Activated CD4-positive, CD25-positive, alpha-beta regulatory T cell treated with anti-CD3 and anti-CD28 coated beads, Interleukin-2, amount 50 U/mL, for 24 hours (primary cell): Measurements from ENCODE around the gene DDX54.

Experiments
- ATAC-seq, 2 donors: fragments of 150-1000 bp; cut with Tn5 transposase; one replicate each; pipeline ENCODE4 v1.10.0; 2021; ENCODE audit warnings: mild to moderate bottlenecking in 1 of 2, moderate library complexity in 1 of 2

DDX54 gene

GRCh38 chr12:113189361-113189760, 4.1 kb upstream of the DDX54 start:
- ATAC-seq = no peak

GRCh38 chr12:113186666-113187325, 1.5 kb upstream of the DDX54 start:
- ATAC-seq = no peak

GRCh38 chr12:113186033-113186365, 721 bp upstream of the DDX54 start:
- no peak for ATAC-seq

- peak; percentile 84 to 88 for ATAC-seq
Measured at GRCh38 chr12:113184900-113185179, 438 bp downstream of the DDX54 start.

GRCh38 chr12:113184098-113184899, 979 bp downstream of the DDX54 start:
- peak; percentile 66 to 74 for ATAC-seq

GRCh38 chr12:113183030-113183589, 2.2 kb downstream of the DDX54 start:
- ATAC-seq = no peak

- no peak for ATAC-seq
Measured at GRCh38 chr12:113181975-113182374, 3.3 kb downstream of the DDX54 start.

- no peak for ATAC-seq
Measured at GRCh38 chr12:113180333-113180732, 4.9 kb downstream of the DDX54 start.

- no peak for ATAC-seq
Measured at GRCh38 chr12:113179023-113179422, 6.3 kb downstream of the DDX54 start.

GRCh38 chr12:113174461-113175384, 10.6 kb downstream of the DDX54 start:
- ATAC-seq = peak; percentile 75 to 81

GRCh38 chr12:113173081-113173698, 12.1 kb downstream of the DDX54 start:
- no peak for ATAC-seq

GRCh38 chr12:113172185-113172584, 13.1 kb downstream of the DDX54 start:
- ATAC-seq = no peak

GRCh38 chr12:113171543-113171942, 13.7 kb downstream of the DDX54 start:
- ATAC-seq = no peak

GRCh38 chr12:113170926-113171325, 14.4 kb downstream of the DDX54 start:
- ATAC-seq = no peak

- no peak for ATAC-seq
Measured at GRCh38 chr12:113170457-113170856, 14.8 kb downstream of the DDX54 start.

- ATAC-seq = no peak
Measured at GRCh38 chr12:113169697-113170096, 15.6 kb downstream of the DDX54 start.

GRCh38 chr12:113167868-113168267, 17.4 kb downstream of the DDX54 start:
- ATAC-seq = no peak

- ATAC-seq = no peak
Measured at GRCh38 chr12:113165521-113166450, 19.5 kb downstream of the DDX54 start.

- ATAC-seq = no peak
Measured at GRCh38 chr12:113164014-113164413, 21.3 kb downstream of the DDX54 start.

- no peak for ATAC-seq
Measured at GRCh38 chr12:113163030-113163360, 22.3 kb downstream of the DDX54 start.

GRCh38 chr12:113162102-113163029, 22.9 kb downstream of the DDX54 start:
- no peak for ATAC-seq
